CD14-positive monocyte (primary cell): ENCODE results near the gene CGB7. TPM values are rescaled to one million over a fixed set of nuclear protein-coding genes. Genes with fewer than 3 reads are reported as not detected.

ENCODE experiments used
- DNase-seq, 3 donors: peaks; one replicate each; pipeline ENCODE4 v3.0.0-alpha.2; 2011 to 2022
- H2AFZ ChIP-seq: 2 replicates; pipeline ENCODE4 v1.6.0; 2012; ENCODE audit warnings: mild to moderate bottlenecking, low read depth, low read length, inconsistent platforms; ENCODE audit not compliant: insufficient read depth, poor library complexity, severe bottlenecking
- H3K27ac ChIP-seq, 2 donors: 1 replicate in 1 of 2; 2 replicates in 1 of 2; pipeline ENCODE4 v1.5.1; 2012 to 2013; ENCODE audit warnings: low read length in 2 of 2, control low read depth in 1 of 2, inconsistent platforms in 1 of 2, low read depth in 1 of 2, mild to moderate bottlenecking in 1 of 2
- H3K27me3 ChIP-seq, 2 donors: one replicate each; pipeline versions ENCODE4 v1.6.0 to v1.6.1; 2011 to 2013; ENCODE audit warnings: low read length in 2 of 2; ENCODE audit not compliant: control insufficient read depth in 2 of 2, insufficient read depth in 2 of 2
- H3K36me3 ChIP-seq, 2 donors: replicated peaks in 1 of 2; 1 replicate in 1 of 2; 2 replicates in 1 of 2; pipeline versions ENCODE4 v1.5.1 to v1.6.1; 2012 to 2013; ENCODE audit warnings: low read length in 2 of 2, control low read depth in 1 of 2, inconsistent platforms in 1 of 2, mild to moderate bottlenecking in 1 of 2; ENCODE audit not compliant: insufficient read depth in 2 of 2, control insufficient read depth in 1 of 2
- H3K4me1 ChIP-seq, 2 donors: 1 replicate in 1 of 2; 2 replicates in 1 of 2; pipeline versions ENCODE4 v1.5.1 to v1.6.1; 2012 to 2013; ENCODE audit warnings: low read length in 2 of 2, control low read depth in 1 of 2, inconsistent platforms in 1 of 2, mild to moderate bottlenecking in 1 of 2, moderate library complexity in 1 of 2; ENCODE audit not compliant: insufficient read depth in 2 of 2, control insufficient read depth in 1 of 2
- H3K4me2 ChIP-seq: replicated peaks from 2 replicates; pipeline ENCODE3; 2012; ENCODE audit warnings: low read length, moderate library complexity, mild to moderate bottlenecking; ENCODE audit not compliant: poor library complexity, severe bottlenecking; ENCODE audit errors: extremely low read depth
- H3K4me3 ChIP-seq, 3 experiments: fragments of 200-600 bp in 1 of 3; sonication (generic) in 1 of 3; replicated peaks in 1 of 3; 1 replicate in 2 of 3; 2 replicates in 1 of 3; pipeline ENCODE4 v1.5.1; 2011 to 2013; ENCODE audit warnings: low read length in 3 of 3, mild to moderate bottlenecking in 3 of 3, control low read depth in 2 of 3, low read depth in 2 of 3, inconsistent platforms in 1 of 3, moderate library complexity in 1 of 3
- H3K79me2 ChIP-seq: 2 replicates; pipeline ENCODE4 v1.6.0; 2012; ENCODE audit warnings: mild to moderate bottlenecking, control low read depth, inconsistent platforms, low read length, moderate library complexity; ENCODE audit not compliant: insufficient read depth
- H3K9ac ChIP-seq: 2 replicates; pipeline ENCODE4 v1.6.0; 2017; ENCODE audit warnings: low read length, mild to moderate bottlenecking; ENCODE audit not compliant: insufficient read depth, poor library complexity, severe bottlenecking
- H3K9me3 ChIP-seq, 2 donors: replicated peaks in 1 of 2; 1 replicate in 1 of 2; 2 replicates in 1 of 2; pipeline versions ENCODE4 v1.5.1 to v1.6.1; 2012 to 2013; ENCODE audit warnings: low read length in 2 of 2, control low read depth in 1 of 2; ENCODE audit not compliant: control insufficient read depth in 1 of 2, insufficient read depth in 1 of 2
- H4K20me1 ChIP-seq: 2 replicates; pipeline ENCODE4 v1.6.0; 2012; ENCODE audit warnings: mild to moderate bottlenecking, low read length, control low read depth, moderate library complexity; ENCODE audit not compliant: insufficient read depth
- H3K27ac Mint-ChIP-seq, 7 donors: one replicate each; pipeline ENCODE4 v1.8.0; 2020; ENCODE audit warnings: mild to moderate bottlenecking in 7 of 7, mixed read lengths in 7 of 7, moderate library complexity in 6 of 7, inconsistent platforms in 2 of 7
- H3K27me3 Mint-ChIP-seq, 3 donors: one replicate each; pipeline ENCODE4 v1.8.0; 2021 to 2022; ENCODE audit warnings: low read depth in 3 of 3, mild to moderate bottlenecking in 3 of 3, mixed read lengths in 3 of 3, moderate library complexity in 3 of 3, inconsistent platforms in 1 of 3
- H3K36me3 Mint-ChIP-seq, 2 donors: one replicate each; pipeline ENCODE4 v1.8.0; 2020; ENCODE audit warnings: mixed read lengths in 2 of 2, inconsistent platforms in 1 of 2, mild to moderate bottlenecking in 1 of 2
- H3K4me1 Mint-ChIP-seq: one replicate; pipeline ENCODE4 v1.8.0; 2020; ENCODE audit warnings: mild to moderate bottlenecking, mixed read lengths
- H3K4me3 Mint-ChIP-seq, 2 donors: one replicate each; pipeline ENCODE4 v1.8.0; 2020; ENCODE audit warnings: mild to moderate bottlenecking in 2 of 2, mixed read lengths in 2 of 2, moderate library complexity in 1 of 2
- H3K9me3 Mint-ChIP-seq, 7 donors: one replicate each; pipeline ENCODE4 v1.8.0; 2020 to 2022; ENCODE audit warnings: mixed read lengths in 7 of 7, mild to moderate bottlenecking in 6 of 7, moderate library complexity in 6 of 7, inconsistent platforms in 2 of 7
- WGBS: methylation state at CpG from one replicate; pipeline ENCODE4 v1.1.5; 2013; ENCODE audit warnings: missing lambda C conversion rate; ENCODE audit not compliant: insufficient coverage; 5-methylcytosine and 5-hydroxymethylcytosine counted together
- intact Hi-C, 2 donors: fragments of 100-400 bp; cut with micrococcal nuclease; formaldehyde crosslinking; loops; one replicate each; pipeline versions ENCODE4 v1.15.0 to v1.15.1; 2023
- polyA plus RNA-seq, 3 donors: library from polyadenylated mRNA; depleted of rRNA in 1 of 3; unstranded in 2 of 3; stranded (reverse) in 1 of 3; fragments of 300-500 nt in 2 of 3; fragments of >200 nt in 1 of 3; fragmentation: Illumina TruSeq in 2 of 3; gene quantifications; 1 replicate in 2 of 3; 2 replicates in 1 of 3; pipeline ENCODE4 v1.2.3, GENCODE V29; 2012 to 2021
- TF ChIP-seq, protein P1 (sequence below): fragments of 200-600 bp; IDR thresholded peaks from one replicate; pipeline ENCODE4 v1.8.0; 2022; ENCODE audit warnings: antibody characterized with exemption, mild to moderate bottlenecking

Gene CGB7
- polyA plus RNA-seq, 3 donors, result not detected

DNA sequence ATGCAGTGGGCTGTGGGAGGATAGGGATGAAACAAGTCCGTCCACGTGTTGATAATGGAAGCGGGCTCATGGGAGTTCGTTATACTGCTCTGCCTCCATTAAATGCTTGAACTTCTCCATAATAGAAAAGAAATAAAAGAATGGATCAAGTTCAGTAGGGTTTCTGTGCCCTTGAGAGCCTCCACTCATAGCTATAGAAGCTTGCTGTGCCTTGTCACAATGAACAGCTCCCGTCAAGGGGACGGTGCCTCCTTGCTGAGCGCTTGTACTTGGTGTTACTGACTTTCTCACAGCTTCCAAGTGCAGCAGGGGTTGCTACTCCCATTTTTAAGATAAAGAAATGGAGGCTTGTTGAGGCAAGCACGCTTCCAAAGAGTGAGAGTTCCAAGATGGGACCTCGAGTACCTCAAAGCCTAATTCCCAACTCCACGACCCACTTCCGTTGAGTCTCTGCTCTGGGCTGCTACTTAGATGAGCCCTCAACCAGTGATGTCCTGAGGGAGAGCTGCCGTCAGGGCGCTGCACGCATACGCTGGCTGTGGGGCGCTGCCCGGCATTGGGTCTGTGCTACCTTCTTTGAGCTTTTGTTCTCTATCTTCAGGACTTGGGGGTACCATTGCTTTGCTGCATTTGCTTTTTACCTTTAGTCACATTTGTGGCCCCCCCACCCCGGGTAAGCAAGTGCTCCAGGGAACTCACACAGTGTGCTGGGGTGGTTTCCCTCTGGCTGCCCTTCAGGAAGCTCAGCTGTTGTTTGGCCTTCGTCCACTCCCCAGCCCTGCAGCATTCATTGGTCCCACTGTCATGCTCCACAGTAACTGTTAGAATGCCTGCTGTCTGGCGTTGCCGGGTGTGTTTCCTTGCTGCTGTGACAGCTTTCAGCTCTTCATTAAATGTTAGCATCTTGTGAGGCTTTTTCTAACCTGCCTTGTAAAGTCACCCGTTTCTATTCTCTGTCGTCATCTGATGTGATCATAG is 37.2 kb upstream of the CGB7 start:
- H3K27me3 Mint-ChIP-seq, result peaks cover 0 to 1% (median 0%) of the 10 kb centered on the region in 3 donors
- no peak for DNase-seq
- Histone ChIP-seq H3K9ac (no peak overlapping the region), H3K27me3 (no peaks in the 10 kb centered on the region), H3K4me3 (no peak overlapping the region), H3K79me2 (peaks cover 53% of the 10 kb centered on the region), H2AFZ (no peak overlapping the region), H3K4me2 (no peak overlapping the region), H3K4me1 (no peaks in the 10 kb centered on the region), H3K36me3 (peaks cover 85 to 100% of the 10 kb centered on the region in 2 donors), H3K9me3 (no peaks in the 10 kb centered on the region), H3K27ac (no peak overlapping the region), H4K20me1 (peaks cover 92% of the 10 kb centered on the region)
- peak overlapping the region in 3 of 7 donors; percentile 4 to 23 (median 10) for H3K27ac Mint-ChIP-seq
- H3K36me3 Mint-ChIP-seq, result peaks cover 79 to 97% of the 10 kb centered on the region in 2 donors
- TF ChIP-seq, protein P1, sequence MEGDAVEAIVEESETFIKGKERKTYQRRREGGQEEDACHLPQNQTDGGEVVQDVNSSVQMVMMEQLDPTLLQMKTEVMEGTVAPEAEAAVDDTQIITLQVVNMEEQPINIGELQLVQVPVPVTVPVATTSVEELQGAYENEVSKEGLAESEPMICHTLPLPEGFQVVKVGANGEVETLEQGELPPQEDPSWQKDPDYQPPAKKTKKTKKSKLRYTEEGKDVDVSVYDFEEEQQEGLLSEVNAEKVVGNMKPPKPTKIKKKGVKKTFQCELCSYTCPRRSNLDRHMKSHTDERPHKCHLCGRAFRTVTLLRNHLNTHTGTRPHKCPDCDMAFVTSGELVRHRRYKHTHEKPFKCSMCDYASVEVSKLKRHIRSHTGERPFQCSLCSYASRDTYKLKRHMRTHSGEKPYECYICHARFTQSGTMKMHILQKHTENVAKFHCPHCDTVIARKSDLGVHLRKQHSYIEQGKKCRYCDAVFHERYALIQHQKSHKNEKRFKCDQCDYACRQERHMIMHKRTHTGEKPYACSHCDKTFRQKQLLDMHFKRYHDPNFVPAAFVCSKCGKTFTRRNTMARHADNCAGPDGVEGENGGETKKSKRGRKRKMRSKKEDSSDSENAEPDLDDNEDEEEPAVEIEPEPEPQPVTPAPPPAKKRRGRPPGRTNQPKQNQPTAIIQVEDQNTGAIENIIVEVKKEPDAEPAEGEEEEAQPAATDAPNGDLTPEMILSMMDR, result no peak
- intact Hi-C loops, result loop anchor here (5.0 to 10.0 kb wide), 5 partner anchors 53 to 230 kb away; partner anchors contain the start of gene SLC6A16 (in 1 of the 2)
- 96% methylated on average over 16 of the region's 23 CpGs for WGBS
- no peaks in the 10 kb centered on the region for H3K9me3 Mint-ChIP-seq
- no peaks in the 10 kb centered on the region for H3K4me1 Mint-ChIP-seq
- no peak overlapping the region for H3K4me3 Mint-ChIP-seq

GRCh38 chr19:49092686-49093085 is 35.1 kb upstream of the CGB7 start:
- Histone ChIP-seq H4K20me1 (peaks cover 93% of the 10 kb centered on the region), H3K9ac (no peak overlapping the region), H3K9me3 (no peaks in the 10 kb centered on the region), H3K27me3 (no peaks in the 10 kb centered on the region), H3K79me2 (peaks cover 59% of the 10 kb centered on the region), H3K27ac (no peak overlapping the region), H3K4me2 (no peak overlapping the region), H3K4me3 (no peak overlapping the region), H2AFZ (no peak overlapping the region), H3K4me1 (no peaks in the 10 kb centered on the region), H3K36me3 (peaks cover 79 to 95% of the 10 kb centered on the region in 2 donors)
- no peak for DNase-seq
- 95% methylated on average over 4 of the region's 6 CpGs for WGBS
- TF ChIP-seq, protein P1, result no peak
- intact Hi-C loops, result loop anchor here in 1 of 2 donors (10.0 kb wide), 1 partner anchor 232 kb away; the partner anchor contains the start of gene SLC6A16
- H3K9me3 Mint-ChIP-seq, result no peaks in the 10 kb centered on the region
- peaks cover 71 to 94% of the 10 kb centered on the region in 2 donors for H3K36me3 Mint-ChIP-seq
- peaks cover 0 to 1% (median 0%) of the 10 kb centered on the region in 3 donors for H3K27me3 Mint-ChIP-seq
- H3K27ac Mint-ChIP-seq, result peak overlapping the region in 1 of 7 donors; percentile 41
- H3K4me1 Mint-ChIP-seq, result peaks cover under 1% of the 10 kb centered on the region
- H3K4me3 Mint-ChIP-seq, result no peak overlapping the region
